K562 (cell line): ENCODE results near the gene STAB1. TPM values are rescaled to one million over a fixed set of nuclear protein-coding genes. Genes with fewer than 3 reads are reported as not detected.

ENCODE experiments used
- ATAC-seq: fragments of 200-7000 bp; cut with Tn5 transposase; 3 replicates; pipeline ENCODE4 v1.9.1; 2020; ENCODE audit warnings: moderate library complexity
- BruUV-seq: library from RNA; stranded (reverse); fragments of 400-500 nt; replicated peaks from 2 replicates; lab custom pipeline; 2021; lab: Mats Ljungman, UMichigan
- CTCF ChIA-PET: fragments of 300-600 bp; formaldehyde crosslinking; extraction: SDS; loops from one replicate; lab custom pipeline; 2021; ENCODE audit warnings: low intra/inter-chr PET ratio; lab: Yijun Ruan, JAX
- POLR2A ChIA-PET: fragments of 300-600, 350-650 bp; sonication (Branson Sonifier 250); formaldehyde crosslinking; extraction: SDS; loops from one replicate; lab custom pipeline; 2021; ENCODE audit warnings: antibody characterized with exemption, inconsistent platforms; lab: Yijun Ruan, JAX
- DNase-seq, 4 experiments: peaks; one replicate each; pipeline versions ENCODE4 v3.0.0 to v3.0.0-alpha.2; 2011 to 2018; ENCODE audit warnings: low spot score in 3 of 4, mixed read lengths in 3 of 4; ENCODE audit errors: extremely low read depth in 1 of 4
- FAIRE-seq: peaks from 2 replicates; lab custom pipeline; 2011; peaks lifted over from hg19 to GRCh38; lab: Jason Lieb, UNC
- H2AFZ ChIP-seq: 2 replicates; pipeline ENCODE4 v1.6.0; 2011; ENCODE audit warnings: low read depth, low read length, control low read depth, inconsistent platforms
- H3K27ac ChIP-seq: fragments of 200-600 bp; 3 replicates; pipeline ENCODE4 v1.8.0; 2011; ENCODE audit warnings: low read depth, mild to moderate bottlenecking, control low read depth, inconsistent platforms, low read length, moderate library complexity, mixed read lengths; ENCODE audit errors: extremely low read depth
- H3K27me3 ChIP-seq, 2 experiments: fragments of 300-600 bp in 1 of 2; 2 replicates in 1 of 2; 3 replicates in 1 of 2; pipeline versions ENCODE4 v1.6.0 to v1.8.0; 2011; ENCODE audit warnings: inconsistent platforms in 2 of 2, low read length in 2 of 2, mild to moderate bottlenecking in 1 of 2, mixed read lengths in 1 of 2, moderate library complexity in 1 of 2; ENCODE audit not compliant: control insufficient read depth in 2 of 2, insufficient read depth in 2 of 2
- H3K36me3 ChIP-seq: fragments of 300-600 bp; 3 replicates; pipeline ENCODE4 v1.8.0; 2011; ENCODE audit warnings: mild to moderate bottlenecking, low read length, inconsistent platforms; ENCODE audit not compliant: control insufficient read depth, insufficient read depth
- H3K4me1 ChIP-seq, 2 experiments: fragments of 200-600 bp in 1 of 2; replicated peaks in 1 of 2; 2 replicates in 1 of 2; 3 replicates in 1 of 2; pipeline versions ENCODE4 v1.5.1 to v1.8.0; 2011; ENCODE audit warnings: inconsistent platforms in 2 of 2, low read length in 2 of 2, mild to moderate bottlenecking in 1 of 2, mixed read lengths in 1 of 2, moderate library complexity in 1 of 2; ENCODE audit not compliant: control insufficient read depth in 2 of 2, insufficient read depth in 2 of 2
- H3K4me2 ChIP-seq: 2 replicates; pipeline ENCODE4 v1.6.1; 2011; ENCODE audit warnings: low read length, control low read depth, inconsistent platforms, mixed read lengths; ENCODE audit not compliant: insufficient read depth
- H3K4me3 ChIP-seq: fragments of 200-600 bp; sonication (generic), shearing (Covaris generic); 2 replicates; pipeline ENCODE4 v1.5.1; 2016; ENCODE audit warnings: control low read depth, inconsistent platforms
- H3K79me2 ChIP-seq: fragments of 200-600 bp; 3 replicates; pipeline ENCODE4 v1.8.0; 2011; ENCODE audit warnings: low read length, inconsistent platforms; ENCODE audit not compliant: control insufficient read depth, insufficient read depth
- H3K9ac ChIP-seq, 2 experiments: 2 replicates each; pipeline versions ENCODE4 v1.6.0 to v1.6.1; 2011; ENCODE audit warnings: low read depth in 2 of 2, low read length in 2 of 2, control low read depth in 1 of 2, inconsistent platforms in 1 of 2, mild to moderate bottlenecking in 1 of 2, mixed read lengths in 1 of 2; ENCODE audit not compliant: insufficient read depth in 1 of 2
- H3K9me1 ChIP-seq: one replicate; pipeline ENCODE4 v1.6.0; 2011; ENCODE audit warnings: inconsistent platforms, mild to moderate bottlenecking, low read length, moderate library complexity; ENCODE audit not compliant: control insufficient read depth, insufficient read depth
- H3K9me3 ChIP-seq: replicated peaks from 2 replicates; pipeline ENCODE4 v1.5.1; 2011; ENCODE audit warnings: low read depth, low read length, inconsistent platforms; ENCODE audit not compliant: control insufficient read depth, insufficient read depth
- H4K20me1 ChIP-seq: replicated peaks from 2 replicates; pipeline ENCODE4 v1.6.1; 2011; ENCODE audit warnings: low read length, inconsistent platforms, mixed read lengths; ENCODE audit not compliant: control insufficient read depth, insufficient read depth
- JUND ChIP-seq, 2 experiments: IDR thresholded peaks; 2 replicates in 1 of 2; 3 replicates in 1 of 2; pipeline ENCODE4 v1.6.1; 2011; ENCODE audit warnings: borderline replicate concordance in 2 of 2, low read depth in 2 of 2, low read length in 2 of 2, improper control_type of control experiment in 1 of 2, missing biosample characterization in 1 of 2, missing genetic modification characterization in 1 of 2, missing genetic modification reagents in 1 of 2
- YY1 ChIP-seq, 3 experiments: IDR thresholded peaks; 2 replicates each; pipeline ENCODE4 v1.6.1; 2011; ENCODE audit warnings: low read length in 2 of 3, mild to moderate bottlenecking in 2 of 3, moderate library complexity in 2 of 3, borderline replicate concordance in 1 of 3, control low read depth in 1 of 3, low read depth in 1 of 3; ENCODE audit not compliant: insufficient read depth in 3 of 3, insufficient replicate concordance in 2 of 3, control insufficient read depth in 1 of 3, insufficient read length in 1 of 3; ENCODE audit errors: extremely low read depth in 1 of 3
- WGBS: fragments of 100-300 bp; shearing (Covaris generic); methylation state at CpG from one replicate; pipeline ENCODE4 v1.1.6; 2016; ENCODE audit warnings: low coverage, mixed read lengths; ENCODE audit not compliant: insufficient coverage; ENCODE audit errors: missing lambda C conversion rate; 5-methylcytosine and 5-hydroxymethylcytosine counted together
- in situ Hi-C: fragments of 300-500 bp; cut with MboI; formaldehyde crosslinking; loops from 4 replicates; pipeline ENCODE4 v1.15.0; 2018; ENCODE audit warnings: inconsistent platforms, mixed read lengths
- intact Hi-C: fragments of 100-400 bp; cut with micrococcal nuclease; formaldehyde crosslinking; loops from 2 replicates; pipeline ENCODE4 v1.14.2; 2022
- polyA plus RNA-seq, 8 experiments: library from polyadenylated mRNA; depleted of rRNA in 4 of 8; stranded (reverse) in 5 of 8; unstranded in 3 of 8; fragments of >200 nt; fragmentation: Nextera tagmentation in 2 of 8; fragmentation: Illumina TruSeq in 1 of 8; extraction: Ambion mirVana in 2 of 8; extraction: Trizol in 1 of 8; gene quantifications; 2 replicates each; pipeline versions ENCODE4 v1.2.1 to v1.2.3, GENCODE V29; 2011 to 2014; ENCODE audit warnings: inconsistent platforms in 1 of 8, missing spikeins in 1 of 8
- total RNA-seq, 7 experiments: library from RNA; depleted of rRNA in 6 of 7; stranded (reverse); fragments of >200 nt in 6 of 7; fragmentation: Illumina TruSeq in 2 of 7; extraction: Trizol in 2 of 7; gene quantifications; 2 replicates each; pipeline versions ENCODE4 v1.2.1 to v1.2.3, GENCODE V29; 2011 to 2021; ENCODE audit warnings: low replicate concordance in 1 of 7

Gene STAB1
- total and polyA plus RNA-seq, 9 of the 15 experiments (the other 6 are each of a cell fraction or from before 2014, with no cell fraction given) = 0.20 to 3.9 (median 1.2) TPM

DNA sequence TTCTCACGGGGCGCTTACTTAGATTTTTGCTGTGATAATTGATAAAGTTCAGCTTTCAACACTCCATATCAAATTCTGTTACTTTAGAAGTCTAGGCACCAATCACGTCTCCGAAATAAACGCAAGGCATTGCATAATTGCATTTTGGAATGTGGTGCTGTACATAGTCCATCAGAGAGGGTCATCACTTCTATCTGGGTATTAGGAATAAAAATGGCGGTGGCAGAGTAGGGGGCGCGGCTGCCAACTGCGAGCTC is 40.9 kb downstream of the STAB1 start:
- TF ChIP-seq JUND (IDR thresholded peaks at IDR 0.05; ENCODE audit: borderline replicate concordance, low read depth, low read length) (no peak), JUND (tag; IDR thresholded peaks at IDR 0.05; ENCODE audit: borderline replicate concordance, low read depth, low read length) (no peak), YY1 (IDR thresholded peaks at IDR 0.05; ENCODE audit: borderline replicate concordance in 1 of 3, control insufficient read depth in 1 of 3, extremely low read depth in 1 of 3, insufficient read depth in 3 of 3, insufficient read length in 1 of 3, insufficient replicate concordance in 2 of 3, low read depth in 1 of 3, low read length in 2 of 3) (peak in 1 of 3 experiments; percentile 65)
- intact Hi-C loops (loop anchor here (2.0 kb wide), 1 partner anchor 147 kb away; no protein-coding TSS in a partner anchor), in situ Hi-C loops (no loop called here)
- Histone ChIP-seq H3K4me2 (peak overlapping the region; percentile 56), H2AFZ (peak overlapping the region; percentile 16; the same call in 1 of the 2 replicates), H4K20me1 (peaks cover 23% of the 10 kb centered on the region), H3K36me3 (peaks cover 39% of the 10 kb centered on the region; the same call in 2 of the 3 replicates), H3K27me3 (no peaks in the 10 kb centered on the region), H3K4me1 (peaks cover 39 to 51% of the 10 kb centered on the region in 2 experiments), H3K9ac (no peak overlapping the region), H3K9me1 (peaks cover 10% of the 10 kb centered on the region), H3K79me2 (peaks cover 87% of the 10 kb centered on the region), H3K9me3 (no peaks in the 10 kb centered on the region), H3K27ac (no peak overlapping the region), H3K4me3 (no peak overlapping the region)
- DNase-seq (no peak), FAIRE-seq (no peak), ATAC-seq (no peak)
- CTCF ChIA-PET = no interaction called here
- no TSS peak for BruUV-seq
- POLR2A ChIA-PET = interaction anchor here (0.8 to 1.4 kb wide), 4 partner anchors 9 to 151 kb away, joined by 3 to 6 read pairs (median 4); partner anchors contain the start of genes GNL3 and PBRM1
- WGBS = 6% methylated on average over 8 of the region's 9 CpGs
